Measurements from ENCODE around the gene SETD6.

SETD6 gene

DNA sequence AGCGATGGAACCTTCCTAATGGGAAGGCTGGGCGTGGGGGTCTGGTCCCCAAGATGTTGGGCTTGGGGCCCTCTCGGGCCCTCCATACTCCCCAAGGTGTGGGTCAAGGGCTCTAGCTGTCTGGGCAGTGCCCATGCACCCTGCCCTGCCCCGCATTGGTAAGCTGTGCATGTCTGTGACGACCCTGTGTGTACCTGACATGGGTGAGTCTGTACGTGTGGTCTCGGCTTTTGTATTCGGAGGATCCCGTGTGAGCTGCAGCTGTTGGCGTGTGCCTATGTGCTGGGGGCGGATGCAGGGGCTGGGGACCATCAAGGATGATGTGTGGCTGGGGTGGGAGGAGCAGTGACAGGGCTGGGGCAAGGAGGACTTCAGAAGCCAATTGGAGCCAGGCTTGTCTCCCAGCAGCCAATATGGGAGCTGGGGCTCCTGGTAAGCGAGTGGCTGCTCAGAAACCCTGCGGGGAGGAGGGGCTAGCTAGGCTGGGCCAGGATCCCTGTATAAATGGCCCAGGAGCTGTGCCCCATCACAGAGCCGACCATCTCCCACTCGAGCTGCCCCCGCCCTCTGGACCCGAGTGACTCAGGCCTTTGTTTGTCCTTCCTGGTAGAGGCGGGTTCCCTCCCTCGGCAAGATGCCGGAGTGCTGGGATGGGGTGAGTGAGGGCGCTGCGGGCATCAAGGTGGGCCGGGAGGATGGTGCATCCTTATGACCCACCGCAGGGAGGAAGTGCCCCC is 15.5 kb upstream of the SETD6 start, which contains the start of gene NDRG4:
Gene NDRG4, plus strand, starts transcription at position 529 of the 737 bp plus-strand sequence. Its CDS starts 106 bp downstream, at position 635.
- Histone ChIP-seq H3K9me3 (no peaks in the 10 kb centered on the region), H3K27ac (no peak within 1 kb of the TSS), H3K4me1 (ENCODE audit: control insufficient read depth in 1 of 2, insufficient read depth in 1 of 2, low read depth in 1 of 2, low read length in 1 of 2) (peaks cover 4 to 6% of the 10 kb centered on the region in 2 experiments), H3K36me3 (no peaks in the 10 kb centered on the region), H3K27me3 (peaks cover 97% of the 10 kb centered on the region), H3K4me3 (ENCODE audit: low read depth in 1 of 2, low read length in 1 of 2) (no peak within 1 kb of the TSS)
- TF ChIP-seq, protein P1, sequence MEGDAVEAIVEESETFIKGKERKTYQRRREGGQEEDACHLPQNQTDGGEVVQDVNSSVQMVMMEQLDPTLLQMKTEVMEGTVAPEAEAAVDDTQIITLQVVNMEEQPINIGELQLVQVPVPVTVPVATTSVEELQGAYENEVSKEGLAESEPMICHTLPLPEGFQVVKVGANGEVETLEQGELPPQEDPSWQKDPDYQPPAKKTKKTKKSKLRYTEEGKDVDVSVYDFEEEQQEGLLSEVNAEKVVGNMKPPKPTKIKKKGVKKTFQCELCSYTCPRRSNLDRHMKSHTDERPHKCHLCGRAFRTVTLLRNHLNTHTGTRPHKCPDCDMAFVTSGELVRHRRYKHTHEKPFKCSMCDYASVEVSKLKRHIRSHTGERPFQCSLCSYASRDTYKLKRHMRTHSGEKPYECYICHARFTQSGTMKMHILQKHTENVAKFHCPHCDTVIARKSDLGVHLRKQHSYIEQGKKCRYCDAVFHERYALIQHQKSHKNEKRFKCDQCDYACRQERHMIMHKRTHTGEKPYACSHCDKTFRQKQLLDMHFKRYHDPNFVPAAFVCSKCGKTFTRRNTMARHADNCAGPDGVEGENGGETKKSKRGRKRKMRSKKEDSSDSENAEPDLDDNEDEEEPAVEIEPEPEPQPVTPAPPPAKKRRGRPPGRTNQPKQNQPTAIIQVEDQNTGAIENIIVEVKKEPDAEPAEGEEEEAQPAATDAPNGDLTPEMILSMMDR (IDR thresholded peaks at IDR 0.05): no peak

DNA sequence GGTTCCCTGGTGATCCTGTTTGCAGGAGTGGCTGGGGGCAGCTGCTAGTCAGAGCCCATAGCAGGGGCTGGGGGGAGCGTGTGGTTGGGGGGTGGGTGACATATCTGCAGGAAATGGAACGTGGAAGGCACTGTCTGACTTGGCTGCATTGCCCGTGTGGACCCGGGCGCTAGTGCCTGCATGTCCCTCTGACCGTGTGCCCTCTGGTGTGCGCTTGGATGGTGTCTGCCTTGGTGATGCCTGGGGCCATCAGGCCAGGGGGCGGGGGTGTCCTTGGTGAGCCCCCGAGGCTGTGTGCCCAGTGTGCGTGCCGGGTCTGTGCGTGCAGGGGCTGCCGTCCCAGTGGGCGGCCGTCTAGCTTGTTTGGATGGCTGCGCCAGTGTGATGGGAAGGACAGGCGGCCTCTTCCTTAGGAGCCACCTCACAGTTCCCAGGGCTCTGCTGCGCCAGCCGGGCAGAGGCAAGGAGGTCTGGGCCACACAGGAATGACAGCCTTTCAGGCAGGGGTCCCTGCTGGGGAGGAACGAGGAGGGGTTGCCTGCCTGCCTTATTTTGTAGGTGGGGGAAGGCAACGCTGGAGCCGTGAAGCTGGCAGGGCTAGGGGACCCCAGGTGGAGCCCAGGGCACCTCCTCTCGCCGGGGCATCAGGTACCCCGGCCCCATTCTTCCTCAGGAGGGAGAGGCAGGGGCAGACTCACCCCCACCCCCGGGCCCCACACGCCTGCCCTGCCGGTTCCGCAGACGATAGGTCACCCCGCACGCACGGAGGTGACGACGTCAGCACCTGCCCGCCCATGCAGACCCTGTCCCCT is 14.7 kb upstream of the SETD6 start:
- Histone ChIP-seq H3K27me3 (peaks cover 89% of the 10 kb centered on the region), H3K4me1 (ENCODE audit: control insufficient read depth in 1 of 2, insufficient read depth in 1 of 2, low read depth in 1 of 2, low read length in 1 of 2) (peaks cover 4 to 6% of the 10 kb centered on the region in 2 experiments), H3K9me3 (no peaks in the 10 kb centered on the region), H3K27ac (no peak overlapping the region), H3K4me3 (ENCODE audit: low read depth in 1 of 2, low read length in 1 of 2) (no peak overlapping the region), H3K36me3 (no peaks in the 10 kb centered on the region)
- TF ChIP-seq, protein P1 (IDR thresholded peaks at IDR 0.05): no peak

DNA sequence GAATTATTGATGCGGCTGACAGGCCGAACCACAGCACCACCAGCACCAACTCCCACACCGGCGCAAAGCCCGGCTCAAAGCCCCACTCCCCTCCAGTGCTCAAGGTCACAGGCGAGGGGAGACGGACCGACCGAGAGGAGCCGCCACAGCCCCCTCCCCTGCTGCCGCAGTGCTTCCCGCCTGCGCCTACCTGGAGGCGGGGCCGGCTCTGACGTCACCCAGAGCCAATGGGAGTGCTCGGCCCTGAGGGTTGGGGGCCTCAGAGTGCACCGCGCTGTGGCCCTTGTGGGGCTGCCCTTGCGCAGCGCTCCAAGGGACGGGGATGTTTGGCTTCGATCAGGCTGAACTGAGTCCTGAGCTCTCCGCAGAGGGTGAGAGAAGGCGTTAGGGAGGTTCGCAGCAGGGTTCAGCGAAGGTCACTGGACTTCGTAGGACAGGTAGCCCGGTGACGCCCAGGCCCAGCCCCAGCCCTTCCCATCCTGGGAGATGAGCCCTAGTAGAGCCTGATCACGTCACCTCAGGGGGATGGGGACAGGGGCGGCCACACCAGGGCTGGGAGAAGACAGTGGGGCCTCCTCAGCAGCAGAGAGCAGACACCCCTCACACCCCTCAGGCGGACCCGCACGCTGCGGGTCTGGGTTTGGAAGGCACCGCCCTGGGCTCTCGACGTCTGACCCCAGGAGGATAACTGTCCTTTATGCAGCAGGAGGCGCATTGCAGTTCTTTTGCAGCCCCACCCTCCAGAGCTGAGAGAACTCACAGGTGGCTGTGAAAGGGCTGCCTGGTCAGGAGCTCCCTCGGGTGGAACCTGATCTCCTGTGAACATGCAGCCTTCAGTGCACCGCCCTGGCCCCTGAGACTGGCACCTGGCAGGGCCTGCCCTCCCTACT is 13.8 kb upstream of the SETD6 start:
- H3K27me3 ChIP-seq: peaks cover 80% of the 10 kb centered on the region
- no peak overlapping the region for H3K27ac ChIP-seq
- H3K4me3 ChIP-seq (ENCODE audit: low read depth in 1 of 2, low read length in 1 of 2): no peak overlapping the region

GRCh38 chr16:58502217-58502921 is 12.9 kb upstream of the SETD6 start:
- H3K4me1 ChIP-seq (ENCODE audit: control insufficient read depth in 1 of 2, insufficient read depth in 1 of 2, low read depth in 1 of 2, low read length in 1 of 2): peaks cover 4 to 6% of the 10 kb centered on the region in 2 experiments
- H3K9me3 ChIP-seq: no peaks in the 10 kb centered on the region
- peaks cover 71% of the 10 kb centered on the region for H3K27me3 ChIP-seq
- no peak overlapping the region for H3K4me3 ChIP-seq (ENCODE audit: low read depth in 1 of 2, low read length in 1 of 2)
- H3K36me3 ChIP-seq: no peaks in the 10 kb centered on the region
- no peak overlapping the region for H3K27ac ChIP-seq
- TF ChIP-seq, protein P1 (IDR thresholded peaks at IDR 0.05): no peak

More for the DNA sequence above, 13.8 kb upstream of the SETD6 start:
- peaks cover 4 to 6% of the 10 kb centered on the region in 2 experiments for H3K4me1 ChIP-seq (ENCODE audit: control insufficient read depth in 1 of 2, insufficient read depth in 1 of 2, low read depth in 1 of 2, low read length in 1 of 2)
- TF ChIP-seq, protein P1 (IDR thresholded peaks at IDR 0.05): no peak
- no peaks in the 10 kb centered on the region for H3K9me3 ChIP-seq
- no peaks in the 10 kb centered on the region for H3K36me3 ChIP-seq

Measured in neutrophil (primary cell).